HG03520 (cell line): ENCODE measurements around the gene SAE1.

Source experiments
- ATAC-seq: cut with Tn5 transposase; IDR thresholded peaks from one replicate; pipeline ENCODE4 v1.9.1; 2021; ENCODE audit warnings: mild to moderate bottlenecking, moderate library complexity; ENCODE audit not compliant: unreplicated experiment

The SAE1 gene

DNA sequence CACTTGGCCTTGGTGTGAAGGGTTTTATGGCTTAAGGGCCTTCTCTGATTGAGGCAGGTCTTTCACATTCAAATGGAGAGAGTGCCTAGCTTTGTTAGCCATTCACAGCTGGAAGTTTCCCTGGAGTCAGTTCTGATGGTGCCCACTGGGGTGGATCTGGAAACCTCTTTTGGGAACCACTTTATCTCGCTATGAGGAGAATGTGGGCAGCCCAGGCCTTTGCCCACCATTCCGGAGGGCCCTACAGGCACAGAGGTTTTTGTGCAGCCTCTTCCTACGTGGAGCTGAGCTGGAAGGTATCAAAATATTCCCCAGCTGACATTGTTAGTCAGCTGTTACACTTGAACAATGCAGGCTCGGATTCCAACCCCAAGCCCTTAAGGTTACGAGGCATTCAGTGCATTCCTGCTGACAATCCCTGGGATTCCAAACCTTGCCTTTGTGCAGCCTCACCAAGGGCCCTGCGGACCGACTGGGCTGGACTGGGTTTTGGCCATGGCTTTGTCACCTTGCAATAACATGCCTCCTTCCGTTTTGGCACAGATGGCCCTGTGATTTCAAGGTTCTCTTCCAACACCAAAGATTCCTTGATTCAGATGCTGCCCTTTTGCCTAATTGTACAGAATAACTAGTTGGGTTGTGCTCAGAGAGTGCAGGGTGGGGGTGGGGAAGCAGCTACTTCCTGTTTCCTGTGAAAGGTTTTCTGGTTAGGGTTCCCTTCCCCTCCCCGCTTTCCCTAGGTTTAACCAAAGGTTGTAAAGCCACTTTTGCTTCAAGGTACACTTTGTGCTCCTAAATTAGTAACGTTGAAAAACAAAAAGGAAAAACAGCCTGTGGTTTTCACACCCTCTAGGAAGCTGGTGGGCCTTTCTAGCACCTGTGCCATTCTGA, 27.0 kb downstream of the SAE1 start:
- ATAC-seq: no peak

DNA sequence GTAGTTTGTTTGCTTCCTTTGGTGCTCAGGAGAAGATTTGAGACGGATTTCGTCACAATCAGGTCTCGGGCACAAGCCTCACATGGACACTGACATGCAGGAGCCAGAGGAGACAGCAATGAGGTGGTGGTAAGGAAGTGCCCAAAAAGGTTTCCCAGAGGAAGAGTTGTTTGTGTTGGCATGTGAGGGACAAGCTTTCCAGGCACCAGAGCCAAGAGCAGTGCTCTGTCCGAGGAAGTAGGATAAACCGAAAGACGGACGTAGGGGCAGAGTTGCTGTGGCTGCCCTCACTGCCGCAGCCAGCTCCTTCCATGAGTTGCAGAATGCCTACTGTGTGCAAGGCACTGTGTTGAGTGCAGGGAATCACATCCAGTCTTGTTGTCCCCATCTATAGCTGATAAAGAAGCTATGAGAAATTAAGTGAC, 27.7 kb downstream of the SAE1 start:
- no peak for ATAC-seq

DNA sequence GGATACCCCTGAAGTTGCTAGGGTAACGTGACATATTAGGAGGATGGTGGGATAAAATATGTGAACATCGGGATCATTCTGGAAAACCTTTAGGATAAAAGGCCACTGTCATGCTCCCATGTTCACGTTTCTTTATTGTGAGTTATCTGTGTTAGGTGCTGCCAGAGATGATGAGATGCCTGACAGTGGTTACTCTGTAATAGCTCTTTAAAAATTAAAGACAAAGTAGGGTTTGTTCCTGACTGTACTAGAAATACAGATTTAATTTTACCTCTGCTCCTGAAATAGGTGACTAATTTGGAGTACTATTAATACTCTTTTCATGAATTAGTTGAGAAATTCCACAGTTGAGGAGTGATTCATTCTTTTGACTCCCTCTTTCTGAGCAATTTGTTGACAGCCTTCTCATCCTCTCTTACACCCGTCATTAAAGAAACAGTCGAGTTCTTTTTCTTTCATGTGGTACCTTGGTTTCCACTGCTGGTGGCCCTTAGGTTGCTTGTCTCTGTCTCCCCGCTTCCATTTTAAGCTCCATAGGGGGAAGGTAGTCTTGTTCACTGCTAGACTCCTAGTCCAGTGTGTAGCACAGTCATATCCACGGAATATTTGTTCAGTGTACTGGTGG, 28.4 kb downstream of the SAE1 start:
- no peak for ATAC-seq

DNA sequence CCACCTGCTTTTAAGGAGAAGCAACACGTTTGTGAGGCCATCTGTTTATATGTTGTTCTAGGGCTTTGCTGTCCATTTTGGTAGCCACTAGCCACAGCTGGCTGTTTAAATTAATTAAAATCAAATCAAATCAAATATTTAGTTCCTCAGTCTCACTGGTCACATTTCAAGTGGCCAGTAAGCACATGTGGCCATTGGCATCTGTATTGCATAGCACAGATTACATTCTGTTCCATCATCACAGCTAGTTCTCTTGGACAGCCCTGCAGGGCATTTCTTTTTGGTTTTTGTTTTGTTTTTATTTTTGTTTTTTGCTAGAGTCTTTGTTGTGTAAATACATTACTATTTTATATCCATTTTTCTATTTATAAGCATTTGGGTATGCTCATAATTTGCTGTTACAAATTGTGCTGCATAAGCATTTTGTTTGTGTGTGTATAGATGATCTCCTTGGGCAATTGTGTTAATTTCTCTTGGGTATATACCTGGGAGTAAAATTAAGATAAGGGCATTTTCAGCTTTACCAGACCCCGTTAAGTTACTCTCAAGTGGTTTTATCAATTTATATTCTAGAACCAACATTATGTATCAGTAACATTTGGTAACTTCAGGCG, 31.3 kb downstream of the SAE1 start:
- ATAC-seq: no peak

DNA sequence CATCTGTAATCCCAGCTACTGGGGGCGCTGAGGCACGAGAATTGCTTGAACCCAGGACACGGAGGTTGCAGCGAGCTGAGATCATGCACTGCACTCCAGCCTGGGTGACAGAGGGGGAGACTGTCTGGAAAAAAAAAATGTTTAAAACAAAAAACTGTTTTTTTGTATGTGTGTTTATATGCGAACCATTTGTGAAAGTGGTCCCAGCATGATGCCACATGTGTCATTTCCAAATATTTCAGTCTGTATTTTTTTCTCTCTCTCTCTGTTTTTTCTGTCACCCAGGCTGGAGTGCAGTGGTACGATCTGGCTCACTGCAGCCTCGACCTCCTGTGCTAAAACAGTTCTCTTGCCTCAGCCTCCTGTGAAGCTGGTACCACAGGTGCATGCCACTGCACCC, 37.4 kb downstream of the SAE1 start:
- no peak for ATAC-seq

DNA sequence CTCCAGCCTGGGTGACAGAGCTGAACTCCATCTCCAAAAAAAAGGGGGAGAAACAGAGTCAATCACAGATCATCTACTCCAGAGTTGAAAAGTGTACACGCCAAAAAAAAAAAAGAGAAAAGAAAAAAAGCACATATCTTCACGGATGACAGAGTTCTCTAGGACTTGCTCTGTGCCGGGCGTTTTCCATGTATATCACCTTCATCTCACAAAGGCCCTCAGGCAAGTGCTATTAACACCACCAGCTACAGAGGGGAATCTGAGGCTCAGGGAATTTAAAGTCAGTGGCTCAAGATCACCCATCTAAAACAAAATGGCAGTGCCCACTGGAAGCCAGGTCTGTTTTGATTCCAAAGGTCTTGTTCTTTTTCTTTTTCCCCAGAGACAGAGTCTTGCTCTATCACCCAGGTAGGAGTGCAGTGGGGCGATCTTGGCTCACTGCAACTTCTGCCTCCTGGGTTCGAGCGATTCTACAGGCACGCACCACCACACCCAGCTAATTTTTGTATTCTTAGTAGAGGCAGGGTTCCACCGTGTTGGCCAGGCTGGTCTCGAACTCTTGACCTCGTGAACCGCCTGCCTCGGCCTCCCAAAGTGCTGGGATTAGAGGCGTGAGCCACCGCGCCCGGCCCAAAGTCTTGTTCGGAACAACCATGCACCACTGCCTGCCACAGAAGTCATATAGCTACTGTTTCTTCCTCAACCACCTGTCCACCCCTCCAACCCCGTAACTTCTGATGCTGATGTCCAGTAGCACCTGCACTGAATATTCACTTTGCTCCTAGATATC, 42.2 kb downstream of the SAE1 start:
- ATAC-seq: no peak

DNA sequence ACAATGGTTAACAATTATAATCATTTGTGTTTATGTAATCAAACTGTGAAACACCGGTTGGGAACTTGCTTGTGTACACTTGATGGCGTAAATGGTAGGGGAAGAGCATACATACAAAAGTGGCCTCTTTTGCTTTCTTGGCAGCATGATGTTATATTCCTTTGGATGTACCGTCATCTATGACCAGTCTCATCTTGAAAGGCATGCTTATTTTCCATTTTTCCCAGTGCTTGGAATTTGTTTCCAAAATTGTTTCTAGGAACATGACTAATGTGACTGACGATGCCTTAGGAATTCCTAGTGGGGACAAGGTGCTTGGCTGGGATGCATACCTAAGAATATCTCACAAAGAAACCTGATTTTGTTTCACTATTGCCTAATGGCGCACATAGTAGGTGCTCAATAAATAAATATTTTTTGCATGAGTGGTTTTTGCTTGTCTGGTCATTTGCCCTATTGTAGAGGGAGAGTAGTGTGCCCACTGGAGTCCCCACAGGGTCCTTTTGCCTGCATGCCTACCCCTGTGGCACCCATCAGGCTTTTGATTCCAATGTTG, 45.5 kb downstream of the SAE1 start:
- no peak for ATAC-seq

DNA sequence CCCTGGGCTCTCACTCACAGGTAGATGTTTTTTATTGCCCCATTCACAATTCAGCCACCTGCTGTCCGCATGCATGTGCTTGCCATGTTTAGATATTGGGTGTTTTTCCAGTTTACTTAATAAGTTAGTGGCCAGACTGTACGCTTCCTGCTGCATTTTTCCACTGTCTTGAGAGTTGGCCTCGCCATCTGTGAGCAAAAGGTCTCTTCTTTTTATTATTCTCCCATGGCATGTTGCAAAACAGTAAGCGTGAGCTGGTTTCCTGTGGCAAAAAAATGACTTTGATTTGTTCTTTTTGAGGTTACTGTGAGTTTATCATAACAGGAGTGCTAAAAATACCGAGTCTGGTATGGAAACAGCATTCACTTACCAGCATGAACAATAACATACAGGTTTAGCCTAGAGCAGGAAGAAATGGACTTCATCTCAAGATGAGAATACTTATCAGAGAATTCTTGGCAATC, 46.0 kb downstream of the SAE1 start:
- ATAC-seq: no peak

DNA sequence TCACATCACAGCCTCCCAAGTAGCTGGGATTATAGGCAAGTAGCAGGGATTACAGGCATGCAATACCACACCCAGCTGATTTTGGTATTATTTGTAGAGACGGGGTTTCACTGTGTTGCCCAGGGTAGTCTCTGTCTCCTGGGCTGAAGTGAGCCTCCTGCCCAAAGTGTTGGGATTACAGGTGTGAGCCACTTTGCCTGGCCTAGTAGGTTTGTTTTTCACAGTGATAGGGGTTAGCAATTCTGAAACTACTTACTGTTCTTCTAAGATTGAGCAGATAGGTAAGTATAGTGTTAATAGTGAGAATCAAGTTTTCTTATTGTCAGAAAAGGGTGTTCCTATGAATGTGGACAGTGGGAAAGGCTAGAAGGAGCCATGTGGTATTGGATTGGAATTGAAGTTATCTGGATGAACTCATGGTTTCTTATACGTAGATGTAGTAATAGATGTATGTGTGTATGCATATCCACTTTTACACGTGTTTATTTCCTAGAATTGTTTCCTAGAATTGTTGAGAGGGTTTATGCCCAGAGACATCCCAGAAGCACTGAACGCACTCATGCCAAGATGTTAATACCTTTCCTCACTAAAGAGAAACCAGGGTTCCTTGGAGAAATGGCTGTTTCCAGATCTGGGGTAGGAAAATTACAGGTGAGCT, 49.1 kb downstream of the SAE1 start:
- no peak for ATAC-seq

DNA sequence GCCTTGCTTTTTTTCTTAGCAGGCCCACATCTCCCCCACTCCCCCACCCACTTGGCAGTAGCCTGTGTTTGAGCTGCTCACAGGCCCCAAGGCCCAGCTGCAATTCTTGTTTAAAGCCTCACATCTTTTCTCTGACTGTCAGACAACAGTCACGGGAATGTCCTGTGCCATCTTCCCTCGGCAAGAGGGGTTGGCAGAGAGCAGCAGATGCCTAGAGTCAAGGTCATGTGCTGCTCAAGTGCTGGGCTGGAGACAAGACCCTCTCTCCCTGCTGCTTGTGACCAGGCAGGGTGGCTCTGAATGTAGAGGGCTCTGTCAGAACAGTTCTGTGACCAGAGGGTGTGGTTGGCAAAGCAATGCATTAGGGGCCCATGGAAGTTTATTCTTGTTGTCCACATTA, 53.0 kb downstream of the SAE1 start:
- ATAC-seq: no peak

DNA sequence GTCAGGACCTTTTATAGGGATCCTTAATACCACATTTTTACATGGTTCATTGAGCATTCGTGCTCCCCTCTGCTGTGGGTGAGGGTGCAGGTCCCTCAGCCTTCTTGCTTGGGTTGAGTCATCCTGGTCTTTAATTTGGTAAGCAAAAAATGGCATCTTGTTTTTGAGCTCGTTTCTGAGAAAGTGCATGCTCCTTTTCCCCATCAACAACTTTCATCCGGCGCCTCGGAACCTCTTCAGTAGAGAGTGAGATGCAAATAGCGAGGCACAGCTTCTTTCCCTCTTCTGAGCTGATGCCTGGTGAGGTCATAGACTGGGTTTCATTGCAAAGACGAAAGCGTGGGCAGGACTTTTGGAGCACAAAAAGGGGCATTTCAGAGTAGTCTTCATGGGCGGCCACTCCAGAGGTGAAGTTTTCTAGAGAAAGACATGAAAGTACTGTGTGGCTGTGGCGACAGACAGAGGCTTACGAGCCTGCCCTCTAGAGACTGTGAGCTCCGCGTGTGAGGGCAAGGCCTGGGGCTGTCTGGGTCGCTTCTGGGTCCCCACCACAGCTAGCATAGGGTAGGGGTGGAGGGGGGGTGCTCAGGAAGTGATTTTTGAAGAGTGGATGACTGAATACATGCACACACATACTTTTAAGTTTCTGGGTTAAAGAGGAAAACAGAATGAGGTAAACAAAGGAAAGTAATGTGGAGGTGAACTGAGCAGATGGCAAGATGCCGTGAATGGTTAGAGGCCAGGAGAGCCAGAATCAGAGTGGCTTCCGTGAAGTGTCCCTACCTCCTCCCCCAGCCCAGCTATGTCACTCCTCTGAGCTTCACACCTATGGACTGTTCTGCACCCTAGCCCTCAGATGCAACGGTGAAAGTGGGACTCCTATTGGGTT, 56.1 kb downstream of the SAE1 start:
- peak; percentile 91 for ATAC-seq

DNA sequence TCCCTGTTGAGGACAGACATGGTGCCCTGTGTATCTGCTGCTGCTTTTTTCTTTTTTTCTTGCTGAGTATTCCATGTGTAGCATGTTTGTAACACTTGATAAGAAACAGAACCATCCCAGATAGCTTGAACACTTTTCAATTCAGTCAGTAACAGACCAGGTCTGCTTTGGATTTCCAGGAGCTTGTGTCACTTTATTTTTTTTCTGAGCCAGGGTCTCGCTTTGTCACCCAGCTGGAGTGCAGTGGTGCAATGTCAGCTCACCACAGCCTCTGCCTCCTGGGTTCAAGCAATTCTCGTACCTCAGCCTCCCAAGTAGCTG, 56.7 kb downstream of the SAE1 start:
- no peak for ATAC-seq

DNA sequence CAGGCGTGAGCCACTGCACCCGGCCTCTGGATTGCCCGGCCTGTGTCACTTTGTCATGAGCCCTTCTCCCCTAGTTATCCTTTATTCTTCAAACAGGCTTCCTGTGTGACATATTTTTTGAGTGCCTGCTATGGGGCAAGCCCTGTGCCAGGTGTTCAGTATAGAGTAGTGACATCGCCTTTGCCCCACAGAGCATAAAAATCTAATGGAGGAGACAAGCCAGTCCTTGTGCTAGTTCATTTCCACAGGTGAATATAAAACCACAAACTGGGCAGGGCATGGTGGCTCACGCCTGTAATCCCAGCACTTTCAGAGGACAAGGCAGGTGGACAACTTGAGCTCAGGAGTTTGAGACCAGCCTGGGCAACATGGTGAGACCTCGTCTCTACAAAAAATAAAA, 57.2 kb downstream of the SAE1 start:
- no peak for ATAC-seq

DNA sequence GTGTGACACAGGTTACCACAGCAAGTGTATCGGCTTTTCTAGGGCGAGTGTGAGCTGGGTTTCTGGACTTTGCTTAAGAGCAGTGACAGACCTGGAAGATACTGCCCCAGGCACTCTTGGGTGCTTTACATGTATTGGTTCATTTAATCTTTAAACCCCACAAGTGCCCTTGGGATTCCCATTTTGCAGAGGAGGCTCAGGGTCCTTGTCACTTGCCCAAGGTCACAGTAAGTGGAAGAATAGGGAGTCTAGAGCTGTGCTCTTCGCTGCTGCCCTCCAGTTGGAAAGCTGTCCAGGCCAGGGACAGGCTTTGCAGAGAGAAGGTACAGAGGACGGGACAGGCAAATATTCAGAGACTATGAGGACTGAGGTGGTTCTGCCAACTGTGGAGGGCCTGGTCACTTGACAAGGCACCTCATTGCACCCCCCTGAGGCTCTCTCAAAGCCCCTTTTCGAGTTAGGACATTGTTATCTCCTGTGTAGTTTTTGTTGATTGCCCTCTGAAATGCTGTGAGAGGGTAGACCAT, 57.9 kb downstream of the SAE1 start:
- no peak for ATAC-seq

DNA sequence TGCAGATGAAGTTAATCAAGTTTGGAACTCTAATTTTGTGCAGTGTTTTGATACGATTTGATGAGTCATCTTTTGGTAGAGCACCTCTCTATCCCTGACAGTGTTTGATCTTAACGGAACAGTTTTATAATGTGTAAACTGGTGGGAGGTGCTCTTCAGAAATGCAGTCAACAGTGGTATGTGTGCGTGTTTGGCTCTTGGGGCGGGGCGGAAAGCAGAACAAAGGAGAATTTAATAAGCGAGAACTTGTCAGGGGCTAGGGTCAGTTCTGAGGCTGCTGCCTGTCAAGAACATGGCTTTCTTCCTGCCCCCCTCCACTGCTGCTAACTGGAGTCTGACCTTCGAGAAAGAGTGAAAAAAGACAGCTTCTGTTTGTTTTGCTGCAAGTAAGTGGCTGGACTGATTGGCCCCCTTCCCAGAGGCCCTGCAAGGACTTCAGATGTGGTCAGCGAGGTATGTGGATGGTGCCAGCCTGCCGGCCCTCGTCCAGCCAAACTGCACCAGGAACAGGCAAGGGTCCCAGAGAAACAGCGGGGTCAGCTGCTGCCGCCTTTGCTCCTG, 59.6 kb downstream of the SAE1 start:
- no peak for ATAC-seq

DNA sequence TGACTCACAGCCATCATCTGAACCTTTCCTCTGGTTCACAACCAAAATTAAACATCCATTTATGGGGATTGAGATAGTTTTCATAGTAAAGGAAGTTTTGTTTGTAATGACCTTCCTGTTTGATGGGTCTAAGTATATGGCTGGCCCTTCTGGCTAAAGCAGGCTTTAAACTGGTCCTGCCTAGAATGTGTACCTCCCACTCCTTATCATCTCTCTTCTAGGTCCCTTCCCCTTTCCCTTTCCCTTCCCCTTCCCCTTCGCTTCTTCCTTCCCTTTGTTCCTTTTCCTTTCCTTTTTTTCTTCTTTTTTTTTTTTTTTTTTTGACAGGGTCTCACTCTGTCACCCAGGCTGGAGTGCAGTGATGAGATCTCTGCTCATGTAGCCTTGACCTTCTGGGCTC, 64.8 kb downstream of the SAE1 start:
- ATAC-seq: no peak

DNA sequence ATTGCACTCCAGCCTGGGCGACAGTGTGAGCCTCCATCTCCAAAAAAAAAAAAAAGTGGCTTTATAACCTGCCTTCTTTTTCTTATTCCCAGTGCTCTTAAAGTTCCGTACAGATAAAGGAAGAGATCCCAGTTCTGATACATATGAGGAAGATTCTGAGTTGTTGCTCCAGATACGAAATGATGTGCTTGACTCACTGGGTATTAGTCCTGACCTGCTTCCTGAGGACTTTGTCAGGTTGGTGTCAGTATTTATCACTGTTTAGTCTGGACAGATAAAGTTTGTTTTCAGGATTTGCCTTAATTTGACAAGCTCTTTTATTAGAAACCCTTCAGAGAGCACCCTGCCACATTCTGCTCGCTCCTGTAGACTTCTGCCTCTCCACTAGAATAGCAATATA, 66.5 kb downstream of the SAE1 start:
- ATAC-seq: no peak

DNA sequence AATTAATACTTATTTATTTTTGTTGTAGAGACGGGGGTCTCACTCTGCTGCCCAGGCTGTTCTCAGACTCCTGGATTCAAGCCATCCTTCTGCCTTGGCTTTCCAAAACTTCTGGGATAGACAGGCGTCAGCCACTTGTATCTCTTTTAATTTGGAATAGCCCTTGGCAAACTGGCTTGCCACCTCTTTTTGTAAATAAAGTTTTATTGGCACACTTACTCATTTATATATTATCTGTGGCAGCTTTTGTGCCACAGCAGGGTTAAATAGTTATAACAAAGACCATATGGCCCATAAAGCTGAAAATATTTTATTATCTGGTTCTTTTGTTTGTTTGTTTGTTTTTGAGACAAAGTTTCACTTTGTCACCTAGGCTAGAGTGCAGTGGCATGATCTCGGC, 69.9 kb downstream of the SAE1 start:
- ATAC-seq: no peak

DNA sequence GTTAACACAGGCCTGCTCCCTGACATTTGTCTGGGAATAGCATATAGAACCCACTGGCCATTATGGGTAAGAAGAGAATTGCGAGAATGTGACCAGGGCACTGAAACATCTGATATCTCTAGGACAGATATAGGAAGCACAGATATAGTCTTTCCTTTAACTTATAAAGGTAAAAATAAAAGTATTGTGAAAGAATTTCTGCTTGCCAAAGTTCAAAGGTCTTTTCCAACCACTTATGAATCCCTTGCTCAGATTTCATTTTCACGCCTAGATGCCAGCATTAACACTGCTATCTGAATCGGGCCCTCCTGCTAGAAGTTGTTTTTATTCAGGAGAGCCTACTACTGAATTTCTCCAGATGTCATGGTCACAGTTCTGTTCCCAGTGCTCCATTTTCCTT, 72.6 kb downstream of the SAE1 start:
- ATAC-seq: no peak
